ENCODE results near the gene KCNJ11. TPM values are rescaled to one million over a fixed set of nuclear protein-coding genes. Genes with fewer than 3 reads are reported as not detected.
A peak's percentile ranks its signal among the peaks of the same experiment; 100 is the strongest.

Gene KCNJ11
- total and polyA plus RNA-seq, 12 donors, result 0.11 to 3.2 (median 1.4) TPM

DNA sequence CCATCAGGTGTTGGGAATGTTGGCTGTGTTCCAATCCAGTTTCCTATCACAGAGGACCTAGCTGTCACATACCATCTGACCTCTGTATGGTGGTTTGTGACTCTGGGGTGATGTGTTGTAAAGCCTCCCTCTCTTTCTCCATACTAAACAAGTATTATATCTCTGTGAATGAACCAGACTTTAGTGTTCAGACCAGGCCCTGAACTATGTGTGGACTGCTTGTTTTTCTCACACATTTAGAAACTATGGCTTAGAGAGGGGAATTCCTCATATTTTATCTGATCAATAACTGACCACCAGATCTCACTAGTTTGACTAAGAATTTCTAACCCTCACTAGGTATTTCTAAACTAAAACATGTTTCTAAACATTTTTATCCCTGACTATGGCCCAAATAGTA, 19.4 kb downstream of the KCNJ11 start:
- no peaks in the 10 kb centered on the region for H3K4me1 ChIP-seq (replicated peaks in 1 of 2)
- no peak overlapping the region for H3K27ac ChIP-seq
- DNase-seq, result no peak
- H3K4me3 ChIP-seq, result no peak overlapping the region
- TF ChIP-seq CTCF (IDR thresholded peaks at IDR 0.05) (no peak), POLR2A (IDR thresholded peaks at IDR 0.05) (no peak)
- H3K36me3 ChIP-seq (replicated peaks in 1 of 2), result no peaks in the 10 kb centered on the region
- H3K9me3 ChIP-seq (replicated peaks in 1 of 3), result peaks cover 0 to 50% (median 9%) of the 10 kb centered on the region in 3 donors
- no peaks in the 10 kb centered on the region for H3K27me3 ChIP-seq
- intact Hi-C loops (cut with DNase I), result no loop called here

GRCh38 chr11:17368551-17368950, 19.9 kb downstream of the KCNJ11 start:
- H3K9me3 ChIP-seq (replicated peaks in 1 of 3), result peaks cover 0 to 45% (median 9%) of the 10 kb centered on the region in 3 donors
- WGBS, 4 donors, result 90 to 94% (median 93%) methylated on average over 3 of the region's 3 CpGs

DNA sequence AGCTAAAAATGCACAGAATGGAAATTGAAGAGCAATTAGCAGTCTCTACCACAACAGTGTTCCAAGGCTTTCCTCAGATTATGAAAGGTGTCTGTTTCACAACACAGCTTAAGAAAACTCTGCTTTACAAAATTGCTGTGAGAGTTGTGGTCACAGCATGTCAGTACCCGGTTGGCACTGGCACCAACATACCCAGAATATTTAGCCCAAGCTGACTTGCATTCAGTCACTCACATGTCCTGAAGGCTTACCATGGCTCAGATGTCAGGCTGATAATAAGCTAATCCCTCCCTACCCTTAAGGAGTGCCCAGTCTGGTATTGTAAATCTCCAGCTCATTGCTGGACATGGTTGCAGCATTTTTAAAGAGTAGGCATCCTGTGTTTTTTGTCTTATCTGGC, 22.0 kb downstream of the KCNJ11 start:
- Histone ChIP-seq H3K9me3 (replicated peaks in 1 of 3) (peaks cover 0 to 26% (median 9%) of the 10 kb centered on the region in 3 donors), H3K36me3 (replicated peaks in 1 of 2) (no peaks in the 10 kb centered on the region), H3K27me3 (no peaks in the 10 kb centered on the region), H3K27ac (no peak overlapping the region), H3K4me1 (replicated peaks in 1 of 2) (no peaks in the 10 kb centered on the region), H3K4me3 (no peak overlapping the region)
- whole genome bisulfite sequencing, 4 donors, result 80 to 100% (median 84%) methylated on average over 1 of the region's 1 CpG
- no peak for DNase-seq
- intact Hi-C loops (cut with DNase I), result no loop called here
- TF ChIP-seq POLR2A (IDR thresholded peaks at IDR 0.05), result no peak
- no peak for TF ChIP-seq CTCF (IDR thresholded peaks at IDR 0.05)

More at GRCh38 chr11:17368551-17368950, 19.9 kb downstream of the KCNJ11 start:
- no peak for DNase-seq
- Histone ChIP-seq H3K4me3 (no peak overlapping the region), H3K36me3 (replicated peaks in 1 of 2) (no peaks in the 10 kb centered on the region), H3K4me1 (replicated peaks in 1 of 2) (no peaks in the 10 kb centered on the region), H3K27ac (no peak overlapping the region), H3K27me3 (no peaks in the 10 kb centered on the region)
- intact Hi-C loops (cut with DNase I), result no loop called here
- no peak for TF ChIP-seq POLR2A (IDR thresholded peaks at IDR 0.05)
- no peak for TF ChIP-seq CTCF (IDR thresholded peaks at IDR 0.05)

DNA sequence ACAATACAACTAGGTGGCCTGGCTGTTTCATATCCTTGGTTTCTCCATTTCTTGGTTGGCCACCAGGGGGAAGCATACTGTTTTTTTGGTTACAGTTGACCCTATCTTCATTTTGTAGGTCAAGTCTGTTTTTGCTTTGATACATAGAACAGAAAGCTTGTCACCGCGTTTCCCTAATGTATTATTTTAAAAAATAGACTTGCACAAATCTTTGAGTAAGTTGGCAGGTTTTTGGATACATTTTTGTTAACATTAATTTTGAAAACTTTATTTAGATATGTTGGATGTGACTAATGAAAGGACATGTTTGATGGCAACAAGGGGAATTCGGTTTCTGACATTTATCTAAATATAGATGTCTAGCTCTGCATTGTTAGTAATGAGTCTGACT, 33.9 kb downstream of the KCNJ11 start:
- H3K27me3 ChIP-seq, result no peaks in the 10 kb centered on the region
- peaks cover 8 to 20% of the 10 kb centered on the region in 2 donors for H3K4me1 ChIP-seq (replicated peaks in 1 of 2)
- no peaks in the 10 kb centered on the region for H3K36me3 ChIP-seq (replicated peaks in 1 of 2)
- H3K4me3 ChIP-seq, result no peak overlapping the region
- peak; percentile 63 to 87 (median 71) for DNase-seq
- peak; percentile 57 to 73 (median 70) for TF ChIP-seq CTCF (IDR thresholded peaks at IDR 0.05)
- no peak for TF ChIP-seq POLR2A (IDR thresholded peaks at IDR 0.05)
- H3K27ac ChIP-seq, result no peak overlapping the region
- intact Hi-C loops (cut with DNase I), result loop anchor here in 1 of 2 donors (10.0 kb wide), 1 partner anchor 130 kb away; no protein-coding TSS in a partner anchor
- no peaks in the 10 kb centered on the region for H3K9me3 ChIP-seq (replicated peaks in 1 of 3)
- WGBS, 4 donors, result 28 to 46% (median 32%) methylated on average over 3 of the region's 3 CpGs

Data from adrenal gland (tissue), 12 donors.